Retinal pigment epithelial cell (primary cell): ENCODE measurements around the gene INHBA.

Source experiments
- DNase-seq: peaks from one replicate; pipeline ENCODE4 v3.0.0-alpha.2; 2010; ENCODE audit warnings: low read depth
- H3K4me3 ChIP-seq: 2 replicates; pipeline ENCODE4 v1.5.1; 2011; ENCODE audit warnings: mild to moderate bottlenecking, low read length, control low read depth, moderate library complexity
- TF ChIP-seq, protein P1 (sequence below): conservative IDR thresholded peaks from 2 replicates; pipeline ENCODE4 v1.5.1; 2011; ENCODE audit warnings: low read depth, low read length, control low read depth, inconsistent platforms

The INHBA gene

DNA sequence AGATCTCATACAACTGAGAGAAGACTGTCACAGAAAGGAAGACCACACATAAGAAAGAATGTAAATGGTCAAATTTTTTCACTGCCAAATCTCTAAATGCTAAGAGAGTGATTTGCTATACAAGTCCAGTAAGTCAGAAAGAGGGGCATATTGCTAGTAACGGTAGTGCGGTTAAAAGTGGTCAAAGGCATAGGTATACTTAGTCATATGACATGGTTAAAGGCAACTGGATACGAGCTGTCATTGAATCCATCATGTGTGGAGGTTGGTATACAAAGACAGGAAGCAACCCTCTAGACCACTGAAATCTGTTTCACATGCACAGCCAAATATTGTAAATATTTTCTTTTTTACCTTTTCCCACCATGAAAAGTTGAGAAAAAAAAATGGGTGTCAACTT is 4.8 kb downstream of the INHBA start:
- H3K4me3 ChIP-seq = no peak overlapping the region
- TF ChIP-seq, protein P1, sequence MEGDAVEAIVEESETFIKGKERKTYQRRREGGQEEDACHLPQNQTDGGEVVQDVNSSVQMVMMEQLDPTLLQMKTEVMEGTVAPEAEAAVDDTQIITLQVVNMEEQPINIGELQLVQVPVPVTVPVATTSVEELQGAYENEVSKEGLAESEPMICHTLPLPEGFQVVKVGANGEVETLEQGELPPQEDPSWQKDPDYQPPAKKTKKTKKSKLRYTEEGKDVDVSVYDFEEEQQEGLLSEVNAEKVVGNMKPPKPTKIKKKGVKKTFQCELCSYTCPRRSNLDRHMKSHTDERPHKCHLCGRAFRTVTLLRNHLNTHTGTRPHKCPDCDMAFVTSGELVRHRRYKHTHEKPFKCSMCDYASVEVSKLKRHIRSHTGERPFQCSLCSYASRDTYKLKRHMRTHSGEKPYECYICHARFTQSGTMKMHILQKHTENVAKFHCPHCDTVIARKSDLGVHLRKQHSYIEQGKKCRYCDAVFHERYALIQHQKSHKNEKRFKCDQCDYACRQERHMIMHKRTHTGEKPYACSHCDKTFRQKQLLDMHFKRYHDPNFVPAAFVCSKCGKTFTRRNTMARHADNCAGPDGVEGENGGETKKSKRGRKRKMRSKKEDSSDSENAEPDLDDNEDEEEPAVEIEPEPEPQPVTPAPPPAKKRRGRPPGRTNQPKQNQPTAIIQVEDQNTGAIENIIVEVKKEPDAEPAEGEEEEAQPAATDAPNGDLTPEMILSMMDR = no peak
- DNase-seq = no peak

DNA sequence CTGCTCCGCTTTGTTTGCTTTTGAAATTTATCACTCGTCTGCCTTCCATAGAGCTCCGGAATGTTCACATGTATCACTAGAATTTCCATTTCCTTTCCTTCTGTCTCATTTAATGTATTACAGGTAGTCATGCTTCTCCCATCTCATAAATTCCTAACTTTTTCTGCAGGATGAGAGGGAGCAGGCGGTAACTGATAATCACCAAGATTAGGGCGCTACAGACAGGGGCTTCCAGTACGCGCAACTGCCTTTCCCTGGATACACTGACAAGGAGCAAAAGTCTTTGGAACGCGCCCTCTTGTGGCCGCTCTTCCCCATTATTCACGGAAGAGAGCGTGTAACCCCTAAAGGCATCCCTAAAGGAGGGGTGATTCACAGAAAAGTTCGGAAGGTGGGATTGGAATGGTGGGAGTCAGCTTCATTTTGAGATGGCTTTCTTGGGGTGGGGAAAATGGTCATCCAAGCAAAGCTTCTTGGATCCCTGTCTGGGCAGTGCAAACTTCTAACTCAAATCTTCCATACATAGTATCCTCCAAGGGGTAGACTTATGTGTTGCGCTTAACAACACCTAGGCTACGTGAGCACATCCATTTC is 6.5 kb downstream of the INHBA start:
- no peak for DNase-seq
- TF ChIP-seq, protein P1 = peak; percentile 73
- H3K4me3 ChIP-seq = peak overlapping the region; percentile 30

DNA sequence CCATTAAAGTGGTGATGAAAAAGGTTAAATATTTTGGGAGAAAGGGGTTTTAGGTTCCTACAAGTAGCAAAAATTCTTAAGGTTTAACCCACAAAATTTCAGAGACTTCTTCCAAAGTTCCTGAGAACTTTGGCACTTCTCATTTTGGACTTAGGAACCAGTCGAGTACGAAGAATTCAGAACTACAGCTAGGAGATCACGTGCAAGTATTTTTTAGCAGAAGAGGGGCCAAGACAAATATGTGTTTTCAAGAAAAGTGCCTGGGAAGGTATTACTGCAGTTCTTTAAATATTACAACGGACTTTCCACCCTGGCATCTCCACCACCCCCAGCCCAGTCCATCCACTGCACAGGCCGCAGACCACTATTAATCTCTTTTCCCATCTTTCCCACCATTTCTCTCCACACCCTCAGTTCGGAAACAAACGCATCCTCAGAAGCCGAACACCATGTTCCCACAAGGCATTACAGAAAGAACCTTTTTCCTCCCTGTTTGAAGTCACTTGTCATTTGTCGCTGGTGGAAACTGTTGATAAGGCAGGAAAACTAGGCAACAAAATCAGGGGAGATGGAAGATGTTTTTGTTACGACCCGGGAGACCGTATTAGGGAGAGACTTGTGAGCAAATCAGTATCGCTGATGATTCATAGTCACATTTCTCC is 7.1 kb downstream of the INHBA start:
- DNase-seq = no peak
- H3K4me3 ChIP-seq = peak overlapping the region; percentile 30
- TF ChIP-seq, protein P1 = no peak

DNA sequence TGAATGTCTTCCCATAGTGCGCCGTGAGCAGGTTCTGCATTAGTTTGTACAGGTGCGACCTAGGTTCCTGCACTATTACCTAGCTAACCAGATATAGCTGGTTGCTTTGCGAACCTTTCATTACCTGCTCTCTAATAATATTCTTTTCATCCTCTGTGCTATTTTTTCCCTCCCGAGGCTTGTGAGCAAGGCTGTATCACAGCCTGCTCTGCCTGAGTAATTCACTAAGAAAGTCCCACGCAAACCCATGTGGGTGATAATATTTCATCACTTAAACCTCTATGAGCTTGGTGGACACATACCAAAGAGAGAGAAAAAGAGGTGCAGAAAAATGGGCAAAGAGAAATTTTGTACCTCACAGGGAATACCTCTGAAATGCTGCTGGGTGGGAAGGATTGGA is 8.4 kb downstream of the INHBA start:
- TF ChIP-seq, protein P1 = no peak
- H3K4me3 ChIP-seq = no peak overlapping the region
- no peak for DNase-seq

DNA sequence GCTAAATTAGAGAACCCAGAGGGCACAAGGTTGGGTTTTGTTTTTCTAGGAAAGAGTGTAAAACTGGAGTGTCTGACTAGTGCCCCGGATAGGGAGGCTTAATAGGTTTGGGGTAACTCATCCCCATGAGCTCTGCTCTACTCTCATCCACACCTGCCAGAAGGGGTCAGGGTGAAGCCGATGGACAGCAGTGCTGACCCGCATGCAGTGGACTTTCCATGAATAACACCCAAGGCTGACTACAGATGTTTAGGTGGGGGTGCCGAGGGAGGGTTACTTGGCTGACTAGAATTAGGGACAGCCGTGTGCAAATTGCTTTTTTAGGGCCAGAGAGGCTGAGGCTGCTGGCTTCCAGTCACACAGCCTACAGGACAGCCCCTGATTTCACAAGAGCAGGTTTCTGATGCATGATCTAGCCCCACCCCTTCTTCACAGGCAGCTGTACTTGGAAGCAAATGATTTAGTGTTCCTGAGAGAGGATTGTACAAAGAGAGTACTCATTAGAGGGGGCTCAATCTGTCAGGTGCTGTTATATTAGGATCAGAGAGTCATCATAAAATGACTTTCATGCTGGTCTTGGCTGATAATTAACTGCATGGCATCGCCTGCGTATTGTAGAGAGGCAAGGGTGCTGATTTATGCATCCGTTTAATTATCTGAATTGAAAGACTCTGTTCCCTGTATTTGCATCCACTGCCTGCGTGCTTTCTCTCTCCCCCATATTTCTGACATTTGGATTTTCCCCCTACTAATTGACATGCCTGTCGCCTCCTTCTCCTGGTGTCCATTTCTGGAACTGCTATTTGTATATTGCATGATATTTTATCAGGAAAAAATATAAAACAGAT is 9.5 kb downstream of the INHBA start:
- TF ChIP-seq, protein P1 = peak; percentile 63

DNA sequence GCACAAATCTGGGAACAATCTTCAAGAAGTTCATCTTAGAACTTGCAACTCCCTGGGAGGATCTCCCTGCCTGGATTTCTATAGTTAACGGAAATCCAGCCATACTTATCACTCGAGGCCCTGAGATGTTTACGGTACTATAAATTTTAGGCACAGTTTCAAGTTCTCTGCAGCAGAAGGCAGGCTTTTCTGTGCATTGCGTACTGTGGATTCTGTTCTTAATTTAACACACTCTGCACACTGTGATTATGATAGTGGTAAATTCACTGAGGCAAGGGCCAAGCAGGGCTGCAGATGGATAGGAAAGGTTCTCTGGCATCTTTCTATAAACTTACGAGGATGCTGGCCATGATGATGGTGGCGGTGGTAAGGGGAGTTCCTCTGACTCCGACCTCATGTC is 10.6 kb downstream of the INHBA start:
- TF ChIP-seq, protein P1 = no peak
- no peak for DNase-seq
- H3K4me3 ChIP-seq = no peak overlapping the region

More for the DNA sequence above, 9.5 kb downstream of the INHBA start:
- no peak for DNase-seq
- no peak overlapping the region for H3K4me3 ChIP-seq
